HG02610 (cell line): ENCODE data around the gene KIF1A.

Source experiments
- ATAC-seq: cut with Tn5 transposase; IDR thresholded peaks from one replicate; pipeline ENCODE4 v1.9.1; 2021; ENCODE audit warnings: mild to moderate bottlenecking, moderate library complexity; ENCODE audit not compliant: unreplicated experiment

The KIF1A gene

GRCh38 chr2:240720686-240721595 is 99.1 kb downstream of the KIF1A start:
- no peak for ATAC-seq

- no peak for ATAC-seq
These were observed 100.1 kb downstream of the KIF1A start for GRCh38 chr2:240719676-240720545.

- no peak for ATAC-seq
These were observed 101.0 kb downstream of the KIF1A start for GRCh38 chr2:240718896-240719490.

- no peak for ATAC-seq
These were observed 102.1 kb downstream of the KIF1A start for GRCh38 chr2:240717681-240718581.

- no peak for ATAC-seq
These were observed 102.8 kb downstream of the KIF1A start for GRCh38 chr2:240717181-240717641.

- ATAC-seq, result no peak
These were observed 103.8 kb downstream of the KIF1A start for GRCh38 chr2:240716130-240716798.

GRCh38 chr2:240714747-240715725 is 105.0 kb downstream of the KIF1A start:
- no peak for ATAC-seq

DNA sequence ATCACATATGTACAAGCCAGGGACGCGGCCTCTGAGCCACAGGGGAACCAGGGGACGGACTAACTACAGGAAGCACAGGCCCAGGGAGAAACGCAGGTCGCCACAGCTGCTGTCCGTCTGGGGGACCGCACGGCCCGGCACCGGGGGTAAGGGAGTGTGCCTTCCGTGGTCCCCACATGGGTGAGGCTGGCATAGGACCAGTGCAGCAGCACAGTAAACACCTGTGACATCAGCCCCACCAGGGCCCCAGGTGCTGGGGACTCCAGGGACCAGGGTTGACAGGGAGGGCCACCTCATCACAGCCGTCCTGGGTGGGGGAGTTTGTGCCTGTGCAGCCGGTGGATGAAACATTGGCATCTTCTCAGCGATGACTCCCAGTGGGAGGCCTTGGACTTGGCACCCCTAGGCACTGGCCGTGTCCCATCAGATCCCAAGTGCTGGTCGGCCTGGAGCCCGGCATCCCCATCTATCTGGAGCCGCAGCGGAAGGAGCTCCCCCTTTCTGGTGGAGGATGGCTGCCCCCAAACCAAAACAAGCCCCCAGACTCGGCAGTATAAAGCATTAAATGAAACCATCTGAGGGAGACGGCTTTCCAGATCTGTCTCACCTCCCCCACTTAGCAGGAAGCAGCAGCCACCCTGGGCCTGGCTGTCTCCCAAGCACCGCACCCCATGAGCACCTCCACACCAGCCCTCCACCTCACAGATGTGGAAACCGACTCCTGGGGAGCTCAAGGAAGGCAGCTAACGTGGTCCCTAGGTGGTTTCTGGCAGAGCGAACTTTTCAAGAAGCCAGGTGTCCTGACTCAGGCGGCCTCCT is 105.9 kb downstream of the KIF1A start:
- ATAC-seq, result no peak

DNA sequence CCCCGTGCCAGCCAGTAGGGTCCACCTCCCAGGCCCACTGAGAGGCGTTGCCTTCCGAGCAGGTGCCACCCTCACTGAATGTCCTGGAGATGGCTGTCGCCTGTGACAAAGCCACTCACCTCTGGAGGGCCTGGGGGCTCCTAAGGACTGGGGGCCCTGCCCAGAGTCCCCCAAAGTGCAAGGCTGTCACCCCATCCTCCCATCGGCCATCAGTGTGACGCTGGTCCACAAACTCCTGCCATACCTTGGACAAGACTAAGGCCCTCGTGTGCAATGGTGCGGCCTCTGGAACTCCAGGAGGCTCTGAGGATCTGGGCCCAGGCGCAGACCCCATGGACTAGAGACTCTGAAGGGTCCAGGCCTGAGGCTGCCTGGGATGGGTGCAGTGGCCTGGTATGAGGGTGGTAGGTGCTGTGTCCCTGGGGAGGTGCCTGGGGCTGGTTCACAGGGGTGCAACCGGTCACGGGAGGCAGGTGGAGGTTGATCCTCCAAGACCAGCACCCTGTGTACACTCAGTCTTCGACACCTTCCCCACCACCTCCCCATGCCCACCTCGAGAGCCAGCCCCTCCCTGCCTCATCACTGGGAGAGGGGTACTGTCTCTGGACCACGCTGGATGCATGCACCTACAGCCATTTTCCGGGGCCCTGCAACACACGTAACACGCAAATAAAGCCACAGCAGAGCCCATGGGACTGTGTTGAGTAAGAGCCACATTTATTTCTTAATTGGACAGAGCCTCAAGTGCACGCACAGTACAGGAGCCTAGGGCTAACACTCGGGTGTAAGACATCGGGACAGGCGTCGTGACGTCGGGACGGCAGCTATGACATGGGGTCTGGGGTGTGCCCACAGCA is 106.7 kb downstream of the KIF1A start:
- no peak for ATAC-seq

DNA sequence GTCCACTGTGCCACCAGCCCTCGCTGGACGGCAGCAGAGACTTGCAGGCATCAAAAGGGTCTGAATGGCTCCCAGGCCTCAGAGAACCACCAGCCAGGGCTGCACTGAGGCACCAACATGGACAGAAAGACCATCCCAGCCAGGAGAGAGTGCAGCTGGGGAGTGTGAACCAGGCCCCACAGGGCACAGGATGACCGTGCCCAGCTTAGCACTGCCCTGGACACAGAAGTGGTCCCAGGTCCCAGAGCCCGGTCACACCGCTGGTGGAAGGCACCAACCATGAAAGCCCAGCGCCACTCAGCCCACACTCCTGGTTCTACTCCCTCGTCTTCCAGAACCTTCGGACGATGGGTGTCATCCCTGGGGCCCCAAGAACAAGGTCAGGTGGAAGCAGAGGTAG is 107.9 kb downstream of the KIF1A start:
- ATAC-seq, result no peak

DNA sequence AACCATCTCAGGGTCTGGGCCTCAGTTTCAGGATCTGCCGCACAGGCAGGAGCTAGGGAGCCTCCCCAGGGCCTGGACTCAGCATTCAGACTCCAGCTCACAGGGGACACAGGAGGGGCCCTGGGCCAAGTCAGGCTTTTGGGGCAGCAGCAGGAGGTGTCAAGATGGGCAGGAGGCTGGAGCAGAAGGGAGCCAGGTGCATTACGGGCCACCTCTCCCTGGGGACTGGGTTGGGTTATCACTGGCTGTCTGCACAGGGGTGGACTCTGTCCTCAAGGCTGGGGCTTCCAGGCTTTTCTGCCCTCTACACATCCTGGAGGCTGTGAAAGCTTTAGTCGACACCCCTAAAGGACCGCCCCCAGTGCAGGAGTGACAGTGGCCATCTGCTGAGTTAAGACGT is 108.3 kb downstream of the KIF1A start:
- no peak for ATAC-seq

DNA sequence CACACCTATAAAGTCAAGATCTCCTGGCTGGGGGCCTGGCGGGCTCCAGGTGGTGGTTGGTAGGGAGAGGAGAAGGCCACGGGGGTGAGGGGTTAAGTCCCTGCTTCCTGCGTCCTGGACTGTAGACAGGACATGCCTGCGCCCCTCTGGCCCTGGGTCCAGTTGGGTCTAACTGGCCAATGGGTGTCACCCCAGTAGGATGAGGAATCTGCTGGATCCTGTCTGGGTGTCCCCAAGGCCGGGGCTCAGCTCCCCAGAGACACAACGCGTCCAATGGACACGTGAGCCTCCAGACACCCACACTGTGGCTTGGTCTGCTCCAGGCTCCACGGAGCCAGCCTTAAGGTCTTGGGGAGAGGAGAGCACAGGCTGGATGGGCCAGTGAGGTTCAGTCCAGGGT is 108.7 kb downstream of the KIF1A start:
- ATAC-seq, result no peak

GRCh38 chr2:240708457-240708856 is 111.6 kb downstream of the KIF1A start:
- no peak for ATAC-seq

- ATAC-seq, result no peak
These were observed 112.2 kb downstream of the KIF1A start for GRCh38 chr2:240707821-240708220.

DNA sequence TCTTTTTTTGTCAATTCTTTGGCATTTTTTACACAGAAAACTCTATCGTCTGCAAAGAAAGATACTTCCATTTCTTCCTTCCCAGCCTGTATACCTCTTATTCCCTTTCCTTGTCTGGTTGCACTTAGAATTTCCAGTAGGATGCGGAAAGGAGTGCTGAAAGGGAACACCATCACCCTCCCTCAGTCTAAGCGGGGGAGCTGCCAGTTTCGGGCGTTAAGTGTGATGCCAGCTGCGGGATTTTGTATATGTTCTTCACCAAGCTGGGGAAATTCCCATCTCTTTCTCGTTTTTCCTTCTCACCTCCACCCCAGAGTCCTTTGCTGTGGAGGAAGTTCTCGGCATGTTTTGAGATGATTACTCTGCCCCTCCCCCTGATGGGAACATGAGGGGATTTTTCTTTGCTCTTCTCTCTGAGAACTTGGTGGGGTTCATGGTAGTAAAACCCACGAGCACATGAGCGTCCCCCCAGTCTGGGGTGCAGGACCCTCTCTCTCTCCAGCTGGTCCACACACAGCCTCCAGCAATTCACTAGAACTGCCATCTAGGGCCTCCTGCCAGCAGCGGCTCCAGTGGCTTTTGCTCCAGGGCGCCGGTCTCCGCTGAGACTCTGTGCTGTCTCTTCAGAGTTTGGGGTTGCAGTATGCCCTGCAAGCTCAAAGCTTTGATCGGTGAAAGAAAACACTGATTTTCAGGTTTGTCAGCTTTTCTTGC is 112.8 kb downstream of the KIF1A start:
- no peak for ATAC-seq

DNA sequence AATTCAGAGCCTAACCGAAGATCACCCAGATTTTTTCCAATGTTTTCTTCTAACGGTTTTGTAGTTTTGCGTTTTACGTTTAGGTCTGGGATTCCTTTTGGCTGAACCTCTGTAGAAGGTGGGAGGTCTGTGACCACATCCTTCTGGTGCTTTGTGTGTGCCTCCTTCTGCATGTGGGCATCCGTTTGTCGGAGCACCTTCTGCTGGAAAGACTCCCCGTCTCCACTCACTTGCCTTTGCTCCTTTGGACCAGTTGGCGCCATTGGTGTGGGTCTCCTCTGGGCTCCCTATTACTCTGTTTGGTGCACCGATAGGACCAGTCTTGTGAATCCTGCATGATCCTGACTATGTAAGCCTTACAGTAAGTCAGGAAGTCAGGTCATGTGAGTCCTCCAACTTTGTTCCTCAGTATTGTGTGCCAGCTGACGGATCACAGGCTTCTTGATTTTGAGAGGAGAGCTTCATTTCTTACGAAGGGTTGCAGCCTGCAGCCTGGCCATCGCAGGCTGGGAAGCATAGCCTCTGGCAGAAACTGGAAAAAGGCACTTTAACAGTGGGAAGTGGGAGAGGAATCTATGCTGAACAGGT is 114.7 kb downstream of the KIF1A start:
- no peak for ATAC-seq
